ENCODE results near the gene CAMTA1. TPM values are rescaled to one million over a fixed set of nuclear protein-coding genes. Genes with fewer than 3 reads are reported as not detected.

The CAMTA1 gene
- total RNA-seq, 1 experiment from 2014 or later = 50.3 TPM

DNA sequence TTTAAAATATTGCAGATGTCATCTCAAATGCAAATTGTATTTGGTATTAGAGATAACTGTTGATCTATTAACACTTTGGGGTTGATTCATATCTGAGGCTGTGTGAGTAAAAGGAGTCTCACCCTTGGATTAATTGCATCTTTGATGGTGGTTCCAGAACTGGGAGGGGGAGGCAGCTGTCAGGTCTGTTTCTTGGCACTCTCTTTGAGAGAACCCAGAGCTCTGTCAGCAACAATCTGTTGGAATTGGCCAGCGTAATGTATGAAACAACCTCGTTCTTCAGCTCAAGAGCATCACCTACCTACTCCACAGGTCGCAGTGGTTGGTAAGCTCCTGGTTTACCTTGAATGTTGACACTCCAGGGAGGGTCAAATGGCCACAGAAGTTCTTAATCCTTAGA lies 424.1 kb downstream of the CAMTA1 start:
- CTCF ChIA-PET = interaction anchor here (3.0 kb wide), 1 partner anchor 167 kb away, joined by 36 read pairs; no protein-coding TSS in a partner anchor
- BruUV-seq (replicated peaks) = no TSS peak
- H3K36me3 Mint-ChIP-seq (ENCODE audit: insufficient read depth, unreplicated experiment) = no peaks in the 10 kb centered on the region
- intact Hi-C loops (cut with micrococcal nuclease; ENCODE audit: unreplicated experiment) = loop anchor here (2.0 kb wide), 2 partner anchors 167 to 415 kb away; no protein-coding TSS in a partner anchor
- peaks cover 7% of the 10 kb centered on the region for H3K4me1 Mint-ChIP-seq (ENCODE audit: low read depth, unreplicated experiment)
- no peak overlapping the region for H3K27ac Mint-ChIP-seq (ENCODE audit: unreplicated experiment)
- no peaks in the 10 kb centered on the region for H3K9me3 Mint-ChIP-seq (ENCODE audit: low read depth, unreplicated experiment)
- peaks cover 50% of the 10 kb centered on the region for H3K27me3 Mint-ChIP-seq (ENCODE audit: unreplicated experiment)
- TF ChIP-seq, protein P1, sequence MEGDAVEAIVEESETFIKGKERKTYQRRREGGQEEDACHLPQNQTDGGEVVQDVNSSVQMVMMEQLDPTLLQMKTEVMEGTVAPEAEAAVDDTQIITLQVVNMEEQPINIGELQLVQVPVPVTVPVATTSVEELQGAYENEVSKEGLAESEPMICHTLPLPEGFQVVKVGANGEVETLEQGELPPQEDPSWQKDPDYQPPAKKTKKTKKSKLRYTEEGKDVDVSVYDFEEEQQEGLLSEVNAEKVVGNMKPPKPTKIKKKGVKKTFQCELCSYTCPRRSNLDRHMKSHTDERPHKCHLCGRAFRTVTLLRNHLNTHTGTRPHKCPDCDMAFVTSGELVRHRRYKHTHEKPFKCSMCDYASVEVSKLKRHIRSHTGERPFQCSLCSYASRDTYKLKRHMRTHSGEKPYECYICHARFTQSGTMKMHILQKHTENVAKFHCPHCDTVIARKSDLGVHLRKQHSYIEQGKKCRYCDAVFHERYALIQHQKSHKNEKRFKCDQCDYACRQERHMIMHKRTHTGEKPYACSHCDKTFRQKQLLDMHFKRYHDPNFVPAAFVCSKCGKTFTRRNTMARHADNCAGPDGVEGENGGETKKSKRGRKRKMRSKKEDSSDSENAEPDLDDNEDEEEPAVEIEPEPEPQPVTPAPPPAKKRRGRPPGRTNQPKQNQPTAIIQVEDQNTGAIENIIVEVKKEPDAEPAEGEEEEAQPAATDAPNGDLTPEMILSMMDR (IDR thresholded peaks at IDR 0.05; ENCODE audit: unreplicated experiment) = no peak
- no peak overlapping the region for H3K4me3 Mint-ChIP-seq (ENCODE audit: low read depth, unreplicated experiment)
- DNase-seq = no peak

DNA sequence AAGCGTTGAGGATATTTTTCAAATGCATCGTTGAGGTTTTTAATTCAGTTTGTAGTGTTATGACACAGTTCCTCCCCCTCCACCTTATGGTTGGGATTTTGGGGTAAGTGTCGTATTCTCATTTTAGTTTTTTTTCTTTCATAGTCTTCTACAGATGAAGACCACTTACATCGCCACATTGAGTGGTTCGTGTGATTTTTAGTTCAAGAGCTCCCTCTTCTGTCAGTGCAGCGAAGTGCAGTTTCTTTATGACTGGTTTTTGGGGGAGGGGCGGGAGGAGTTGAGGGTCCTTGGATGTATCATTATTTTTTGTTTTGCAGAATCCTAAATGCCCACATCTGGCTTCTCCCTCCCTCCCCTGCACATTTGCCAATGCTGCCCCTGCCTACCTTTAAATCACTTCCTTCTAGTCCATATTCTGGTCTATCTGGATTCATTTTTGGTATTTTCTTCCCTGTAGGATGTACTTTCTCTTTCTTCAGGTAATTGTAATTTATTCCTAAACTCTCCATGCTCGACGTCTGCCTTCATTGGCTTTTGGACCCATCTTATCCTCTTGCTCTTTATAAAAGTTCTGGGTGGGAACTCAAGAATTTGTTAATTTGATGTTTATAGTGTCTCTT lies 433.1 kb downstream of the CAMTA1 start:
- CTCF ChIA-PET = interaction anchor here (0.9 kb wide), 1 partner anchor 175 kb away, joined by 6 read pairs; no protein-coding TSS in a partner anchor
- no peaks in the 10 kb centered on the region for H3K9me3 Mint-ChIP-seq (ENCODE audit: low read depth, unreplicated experiment)
- H3K27me3 Mint-ChIP-seq (ENCODE audit: unreplicated experiment) = peaks cover 28% of the 10 kb centered on the region
- TF ChIP-seq, protein P1 (IDR thresholded peaks at IDR 0.05; ENCODE audit: unreplicated experiment) = peak; percentile 81
- no peak overlapping the region for H3K27ac Mint-ChIP-seq (ENCODE audit: unreplicated experiment)
- no peaks in the 10 kb centered on the region for H3K4me1 Mint-ChIP-seq (ENCODE audit: low read depth, unreplicated experiment)
- intact Hi-C loops (cut with micrococcal nuclease; ENCODE audit: unreplicated experiment) = loop anchor here (2.0 to 5.0 kb wide), 3 partner anchors 176 to 731 kb away; no protein-coding TSS in a partner anchor
- no peaks in the 10 kb centered on the region for H3K36me3 Mint-ChIP-seq (ENCODE audit: insufficient read depth, unreplicated experiment)
- peak; percentile 42 for DNase-seq
- no TSS peak for BruUV-seq (replicated peaks)
- H3K4me3 Mint-ChIP-seq (ENCODE audit: low read depth, unreplicated experiment) = no peak overlapping the region

DNA sequence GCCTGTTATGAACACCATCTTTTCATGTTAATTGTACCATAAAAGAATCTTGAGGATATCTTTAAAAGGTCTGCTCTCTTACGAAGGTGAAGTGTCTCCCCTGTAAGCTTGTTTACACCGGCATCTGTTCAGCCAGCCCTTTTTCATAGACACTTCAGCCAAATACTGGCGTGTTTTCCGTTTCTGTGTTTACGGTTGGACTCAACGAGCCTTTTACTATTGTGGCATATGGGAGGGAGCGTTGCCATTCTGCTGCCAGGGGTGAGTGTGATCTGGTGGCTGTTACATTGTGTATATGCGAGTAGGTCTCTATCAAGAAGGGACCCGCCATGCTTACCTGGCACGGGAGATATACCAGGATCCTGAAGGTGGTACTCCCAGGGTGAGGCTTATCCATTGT lies 433.8 kb downstream of the CAMTA1 start:
- H3K27ac Mint-ChIP-seq (ENCODE audit: unreplicated experiment) = no peak overlapping the region
- TF ChIP-seq, protein P1 (IDR thresholded peaks at IDR 0.05; ENCODE audit: unreplicated experiment) = no peak

DNA sequence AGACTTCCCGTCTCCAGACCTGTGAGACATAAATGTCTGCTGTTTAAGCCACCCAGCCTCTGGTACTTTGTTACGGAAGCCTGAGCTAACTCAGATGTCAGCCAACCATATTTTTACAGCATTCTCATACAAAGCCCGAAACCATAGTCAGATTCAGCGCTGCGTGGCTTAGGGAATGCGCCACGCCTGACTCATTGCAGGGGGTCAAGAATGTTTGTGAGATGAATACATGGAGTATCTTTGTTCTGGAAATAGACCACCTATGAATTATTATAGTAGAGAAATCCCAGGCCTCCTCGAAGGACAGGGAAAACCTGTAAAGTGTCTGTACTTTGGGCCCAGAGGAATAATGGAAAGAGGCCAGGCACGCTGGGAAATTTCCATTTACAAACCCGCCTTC lies 434.8 kb downstream of the CAMTA1 start:
- no TSS peak for BruUV-seq (replicated peaks)
- CTCF ChIA-PET = no interaction called here
- no peak overlapping the region for H3K27ac Mint-ChIP-seq (ENCODE audit: unreplicated experiment)
- H3K27me3 Mint-ChIP-seq (ENCODE audit: unreplicated experiment) = peaks cover 20% of the 10 kb centered on the region
- H3K9me3 Mint-ChIP-seq (ENCODE audit: low read depth, unreplicated experiment) = no peaks in the 10 kb centered on the region
- no peak overlapping the region for H3K4me3 Mint-ChIP-seq (ENCODE audit: low read depth, unreplicated experiment)
- TF ChIP-seq, protein P1 (IDR thresholded peaks at IDR 0.05; ENCODE audit: unreplicated experiment) = no peak
- no peaks in the 10 kb centered on the region for H3K36me3 Mint-ChIP-seq (ENCODE audit: insufficient read depth, unreplicated experiment)
- DNase-seq = no peak
- intact Hi-C loops (cut with micrococcal nuclease; ENCODE audit: unreplicated experiment) = loop anchor here (5.0 kb wide), 1 partner anchor 427 kb away; no protein-coding TSS in a partner anchor
- no peaks in the 10 kb centered on the region for H3K4me1 Mint-ChIP-seq (ENCODE audit: low read depth, unreplicated experiment)

More for the DNA sequence above, 433.8 kb downstream of the CAMTA1 start:
- Mint-ChIP-seq H3K4me3 (ENCODE audit: low read depth, unreplicated experiment) (no peak overlapping the region), H3K4me1 (ENCODE audit: low read depth, unreplicated experiment) (no peaks in the 10 kb centered on the region), H3K27me3 (ENCODE audit: unreplicated experiment) (peaks cover 28% of the 10 kb centered on the region), H3K36me3 (ENCODE audit: insufficient read depth, unreplicated experiment) (no peaks in the 10 kb centered on the region), H3K9me3 (ENCODE audit: low read depth, unreplicated experiment) (no peaks in the 10 kb centered on the region)
- CTCF ChIA-PET = no interaction called here
- no peak for DNase-seq
- intact Hi-C loops (cut with micrococcal nuclease; ENCODE audit: unreplicated experiment) = loop anchor here (2.0 to 5.0 kb wide), 3 partner anchors 176 to 732 kb away; no protein-coding TSS in a partner anchor
- no TSS peak for BruUV-seq (replicated peaks)
